Neuron (in vitro differentiated cells): Measurements from ENCODE around the gene KLHDC8A.
A peak's percentile ranks its signal among the peaks of the same experiment; 100 is the strongest.

Experiments used
- H2AFZ ChIP-seq: one replicate; pipeline ENCODE4 v1.6.1; 2013; ENCODE audit warnings: low read depth, mild to moderate bottlenecking, inconsistent platforms, low read length, moderate library complexity
- H3K27me3 ChIP-seq: one replicate; pipeline ENCODE4 v1.6.1; 2013; ENCODE audit warnings: low read length; ENCODE audit not compliant: insufficient read depth
- H3K36me3 ChIP-seq: one replicate; pipeline ENCODE4 v1.6.1; 2013; ENCODE audit warnings: low read length; ENCODE audit not compliant: insufficient read depth
- H3K4me1 ChIP-seq: one replicate; pipeline ENCODE4 v1.6.1; 2013; ENCODE audit warnings: low read length; ENCODE audit not compliant: insufficient read depth
- H3K4me3 ChIP-seq: 2 replicates; pipeline ENCODE4 v1.5.1; 2013; ENCODE audit warnings: mild to moderate bottlenecking, low read length, moderate library complexity
- H3K9me3 ChIP-seq: one replicate; pipeline ENCODE4 v1.6.1; 2013; ENCODE audit warnings: low read length

The KLHDC8A gene

GRCh38 chr1:205379056-205379455, 22.3 kb upstream of the KLHDC8A start:
- peaks cover 8% of the 10 kb centered on the region for H3K4me1 ChIP-seq
- H3K27me3 ChIP-seq: peaks cover 10% of the 10 kb centered on the region
- no peak overlapping the region for H3K4me3 ChIP-seq
- H2AFZ ChIP-seq: no peak overlapping the region
- H3K36me3 ChIP-seq: no peaks in the 10 kb centered on the region
- no peaks in the 10 kb centered on the region for H3K9me3 ChIP-seq

DNA sequence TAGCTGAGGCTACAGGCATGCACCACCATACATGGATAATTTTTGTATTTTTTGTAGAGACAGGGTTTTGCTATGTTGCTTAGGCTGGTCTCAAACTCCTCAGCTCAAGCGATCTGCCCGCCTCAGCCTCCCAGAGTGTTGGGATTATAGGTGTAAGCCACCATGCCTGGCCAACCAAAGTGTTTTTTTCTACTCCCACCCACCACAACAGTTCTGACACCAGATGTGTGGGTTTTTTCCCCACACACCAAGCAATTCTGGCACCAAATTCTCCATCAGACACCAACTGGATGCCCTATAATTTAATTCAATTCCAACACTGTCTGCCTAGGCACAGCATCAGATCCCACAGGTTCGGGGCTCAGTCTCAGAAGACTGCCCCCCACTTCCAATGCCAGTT, 20.6 kb upstream of the KLHDC8A start:
- no peak overlapping the region for H3K4me3 ChIP-seq
- H3K9me3 ChIP-seq: no peaks in the 10 kb centered on the region
- peaks cover 16% of the 10 kb centered on the region for H3K4me1 ChIP-seq
- no peaks in the 10 kb centered on the region for H3K36me3 ChIP-seq
- H3K27me3 ChIP-seq: peaks cover 20% of the 10 kb centered on the region
- H2AFZ ChIP-seq: no peak overlapping the region

- no peaks in the 10 kb centered on the region for H3K9me3 ChIP-seq
- peaks cover 20% of the 10 kb centered on the region for H3K4me1 ChIP-seq
- no peak overlapping the region for H2AFZ ChIP-seq
- H3K27me3 ChIP-seq: peaks cover 20% of the 10 kb centered on the region
- no peak overlapping the region for H3K4me3 ChIP-seq
- H3K36me3 ChIP-seq: no peaks in the 10 kb centered on the region
These were observed 20.0 kb upstream of the KLHDC8A start for GRCh38 chr1:205376739-205377138.

- Histone ChIP-seq H2AFZ (peak overlapping the region; percentile 54), H3K36me3 (no peaks in the 10 kb centered on the region), H3K9me3 (no peaks in the 10 kb centered on the region), H3K4me1 (peaks cover 20% of the 10 kb centered on the region), H3K27me3 (peaks cover 20% of the 10 kb centered on the region), H3K4me3 (no peak overlapping the region)
These were observed 19.3 kb upstream of the KLHDC8A start for GRCh38 chr1:205375835-205376545.

DNA sequence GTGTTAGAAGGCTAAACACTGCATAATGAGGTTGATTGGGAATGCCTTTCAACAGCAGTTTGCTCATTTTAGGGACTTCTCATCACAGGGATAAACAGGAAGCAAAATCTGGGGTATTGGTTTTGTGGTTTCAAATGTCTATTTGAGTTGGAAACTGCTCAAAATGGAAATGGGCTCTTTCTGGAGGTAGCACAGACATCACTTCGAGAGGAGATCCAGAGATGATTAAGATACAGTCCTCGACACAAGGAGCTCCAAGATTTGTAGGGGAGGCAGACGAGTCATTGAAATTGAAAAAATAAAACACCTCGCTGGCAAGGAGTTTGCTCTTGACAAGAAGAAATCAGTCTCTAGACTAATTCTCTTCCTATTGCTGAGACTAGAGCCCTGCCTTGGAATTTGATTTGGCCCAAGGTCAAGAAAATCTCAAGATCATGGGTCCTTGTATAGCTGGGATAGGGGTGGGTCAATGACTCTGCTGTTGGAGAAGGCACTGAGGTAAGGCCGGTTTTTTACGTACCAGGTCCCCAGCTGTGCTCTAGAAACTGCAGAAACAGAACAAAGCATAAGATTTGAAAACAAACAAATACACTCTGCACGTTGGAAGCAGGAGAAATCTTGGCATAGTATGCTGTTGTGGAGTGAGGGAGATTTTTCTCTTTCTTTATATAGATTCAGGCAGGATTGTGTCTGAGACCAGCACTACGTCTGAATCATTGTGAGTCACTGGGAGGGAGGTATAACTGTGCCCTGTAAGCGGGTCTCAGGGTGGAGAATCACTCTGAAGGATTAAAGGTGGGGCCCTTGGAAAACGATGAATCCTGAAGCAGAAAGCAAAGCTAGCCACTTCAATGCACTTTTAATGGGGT, 17.7 kb upstream of the KLHDC8A start:
- no peaks in the 10 kb centered on the region for H3K9me3 ChIP-seq
- no peaks in the 10 kb centered on the region for H3K36me3 ChIP-seq
- peaks cover 20% of the 10 kb centered on the region for H3K4me1 ChIP-seq
- no peak overlapping the region for H2AFZ ChIP-seq
- H3K27me3 ChIP-seq: peaks cover 27% of the 10 kb centered on the region
- H3K4me3 ChIP-seq: no peak overlapping the region

DNA sequence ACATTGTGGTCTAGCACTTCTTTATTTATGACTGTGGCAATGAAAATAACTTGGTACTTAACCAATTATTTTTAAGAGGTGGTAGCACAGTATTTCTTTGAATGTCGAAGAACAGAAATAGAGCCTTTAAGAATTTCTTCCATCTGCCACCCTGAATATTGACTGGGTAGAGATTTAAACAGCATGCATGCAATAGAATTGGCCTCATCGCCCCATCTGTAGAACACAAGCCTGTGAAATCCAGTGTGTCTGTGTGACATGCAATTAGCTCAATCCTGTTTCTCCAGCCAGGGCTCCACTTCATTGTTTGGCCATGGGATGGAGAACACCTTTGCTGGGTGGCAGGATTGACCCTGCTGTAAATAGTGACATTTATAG, 17.1 kb upstream of the KLHDC8A start:
- no peak overlapping the region for H3K4me3 ChIP-seq
- H2AFZ ChIP-seq: no peak overlapping the region
- H3K36me3 ChIP-seq: no peaks in the 10 kb centered on the region
- H3K4me1 ChIP-seq: peaks cover 20% of the 10 kb centered on the region
- no peaks in the 10 kb centered on the region for H3K9me3 ChIP-seq
- H3K27me3 ChIP-seq: peaks cover 31% of the 10 kb centered on the region

- peaks cover 31% of the 10 kb centered on the region for H3K27me3 ChIP-seq
- H3K9me3 ChIP-seq: no peaks in the 10 kb centered on the region
- H2AFZ ChIP-seq: no peak overlapping the region
- no peaks in the 10 kb centered on the region for H3K36me3 ChIP-seq
- peaks cover 20% of the 10 kb centered on the region for H3K4me1 ChIP-seq
- no peak overlapping the region for H3K4me3 ChIP-seq
These were observed 16.5 kb upstream of the KLHDC8A start for GRCh38 chr1:205373022-205373797.

GRCh38 chr1:205371871-205372660, 15.3 kb upstream of the KLHDC8A start:
- Histone ChIP-seq H3K4me3 (no peak overlapping the region), H3K9me3 (no peaks in the 10 kb centered on the region)

DNA sequence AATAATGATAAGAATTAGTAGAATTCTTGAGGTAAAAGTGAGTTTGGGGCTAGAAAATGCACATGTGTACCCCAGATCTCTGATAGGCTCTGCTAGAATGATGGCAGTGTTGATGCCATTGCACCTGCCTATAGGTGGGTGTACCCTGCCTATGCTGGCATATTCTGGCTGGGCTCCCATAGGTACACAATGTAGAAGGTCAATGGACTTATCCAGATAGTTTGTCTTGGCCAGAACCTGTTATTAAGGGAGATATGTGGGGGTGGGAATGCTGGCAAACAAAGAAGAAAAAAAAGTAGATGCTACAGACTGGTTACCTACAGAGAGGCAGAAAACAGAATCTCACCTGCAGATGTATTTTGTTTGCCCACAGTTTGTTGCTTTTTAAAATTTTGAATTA, 14.1 kb upstream of the KLHDC8A start:
- H3K4me1 ChIP-seq: peaks cover 22% of the 10 kb centered on the region
- no peaks in the 10 kb centered on the region for H3K9me3 ChIP-seq
- peaks cover 33% of the 10 kb centered on the region for H3K27me3 ChIP-seq
- no peak overlapping the region for H2AFZ ChIP-seq
- H3K4me3 ChIP-seq: no peak overlapping the region
- no peaks in the 10 kb centered on the region for H3K36me3 ChIP-seq

More at GRCh38 chr1:205371871-205372660, 15.3 kb upstream of the KLHDC8A start:
- H3K36me3 ChIP-seq: no peaks in the 10 kb centered on the region
- H2AFZ ChIP-seq: no peak overlapping the region
- H3K27me3 ChIP-seq: peaks cover 31% of the 10 kb centered on the region
- peaks cover 20% of the 10 kb centered on the region for H3K4me1 ChIP-seq

DNA sequence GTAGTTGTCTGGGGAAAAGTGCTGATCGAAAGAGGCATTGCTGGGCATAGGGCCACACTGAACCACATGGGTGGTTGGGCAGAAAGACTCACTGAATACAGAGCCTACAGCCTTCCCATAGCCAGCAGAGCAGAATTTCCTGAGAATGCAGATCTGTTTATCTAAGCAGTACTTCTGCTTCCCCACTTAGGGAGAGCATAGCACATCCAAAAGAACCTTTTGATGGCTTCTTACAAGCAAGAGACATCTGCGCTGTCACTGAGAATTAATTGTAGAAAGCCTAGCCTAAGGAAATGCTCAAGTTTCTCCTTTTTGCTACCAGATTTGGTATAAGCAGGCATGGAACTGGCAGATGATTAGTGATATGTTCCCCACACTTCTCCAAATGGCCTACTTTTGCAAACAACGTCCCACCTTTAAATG, 13.0 kb upstream of the KLHDC8A start:
- no peak overlapping the region for H3K4me3 ChIP-seq
- H3K36me3 ChIP-seq: no peaks in the 10 kb centered on the region
- peaks cover 28% of the 10 kb centered on the region for H3K27me3 ChIP-seq
- H3K9me3 ChIP-seq: no peaks in the 10 kb centered on the region
- H2AFZ ChIP-seq: no peak overlapping the region
- peaks cover 22% of the 10 kb centered on the region for H3K4me1 ChIP-seq

DNA sequence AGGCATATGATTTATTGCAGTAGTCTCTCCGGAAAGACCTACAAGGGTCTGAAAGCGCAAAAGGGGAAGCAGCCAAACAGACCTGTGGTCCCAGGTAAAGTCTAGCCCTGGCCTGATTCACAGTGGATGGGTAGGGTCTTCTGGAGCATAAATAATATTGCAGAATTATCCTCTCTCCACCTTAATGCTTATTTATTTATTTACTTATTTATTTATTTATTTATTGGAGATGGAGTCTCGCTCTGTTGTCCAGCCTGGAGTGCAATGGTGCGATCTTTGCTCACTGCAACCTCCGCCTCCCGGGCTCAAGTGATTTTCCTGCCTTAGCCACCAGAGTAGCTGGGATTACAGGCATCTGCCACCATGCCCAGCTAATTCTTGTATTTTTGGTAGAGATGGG, 11.8 kb upstream of the KLHDC8A start:
- Histone ChIP-seq H3K4me1 (peaks cover 20% of the 10 kb centered on the region), H3K9me3 (no peaks in the 10 kb centered on the region), H2AFZ (no peak overlapping the region), H3K36me3 (no peaks in the 10 kb centered on the region), H3K4me3 (no peak overlapping the region), H3K27me3 (peaks cover 18% of the 10 kb centered on the region)

DNA sequence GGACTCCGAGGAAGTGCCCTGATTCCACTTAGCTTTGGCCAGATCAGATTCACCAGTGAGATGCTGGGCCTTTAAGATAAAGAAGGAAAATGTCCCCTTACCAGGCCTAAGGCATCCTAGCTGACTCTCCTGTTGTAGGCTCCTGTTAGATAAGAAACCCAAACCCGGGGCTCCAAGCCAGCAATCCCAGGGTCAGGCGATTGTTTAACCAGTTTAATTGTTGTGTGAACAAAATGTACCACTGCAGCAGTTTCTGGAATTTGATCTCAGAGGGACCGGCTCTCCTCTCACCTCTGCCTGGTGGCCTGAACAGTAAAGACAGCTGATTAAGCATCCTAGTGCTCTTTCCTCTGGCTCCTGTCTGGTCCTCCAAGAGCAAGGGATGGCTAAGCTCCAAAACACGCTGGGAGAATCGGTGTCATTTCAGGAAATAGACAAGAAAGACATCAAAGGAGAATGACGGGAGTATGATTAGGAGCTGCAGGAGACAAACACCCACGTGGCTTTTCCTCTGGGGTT, 9.3 kb upstream of the KLHDC8A start:
- H2AFZ ChIP-seq: peak overlapping the region; percentile 46
- peaks cover 8% of the 10 kb centered on the region for H3K4me1 ChIP-seq
- H3K27me3 ChIP-seq: peaks cover 13% of the 10 kb centered on the region
- no peak overlapping the region for H3K4me3 ChIP-seq
- no peaks in the 10 kb centered on the region for H3K36me3 ChIP-seq
- no peaks in the 10 kb centered on the region for H3K9me3 ChIP-seq
